Endothelial cell (in vitro differentiated cells): ENCODE results near the gene SGTB. TPM values are rescaled to one million over a fixed set of nuclear protein-coding genes. Genes with fewer than 3 reads are reported as not detected.

Source experiments
- DNase-seq: peaks from one replicate; pipeline ENCODE4 v3.0.0; 2021; ENCODE audit warnings: low spot score
- H3K27ac Mint-ChIP-seq: one replicate; pipeline ENCODE4 v1.8.0; 2021; ENCODE audit warnings: mixed read lengths, inconsistent platforms; ENCODE audit not compliant: unreplicated experiment
- H3K27me3 Mint-ChIP-seq: one replicate; pipeline ENCODE4 v1.8.0; 2021; ENCODE audit warnings: mild to moderate bottlenecking, moderate library complexity, mixed read lengths, inconsistent platforms; ENCODE audit not compliant: unreplicated experiment
- H3K36me3 Mint-ChIP-seq: one replicate; pipeline ENCODE4 v1.8.0; 2021; ENCODE audit warnings: mild to moderate bottlenecking, low read depth, mixed read lengths, inconsistent platforms; ENCODE audit not compliant: unreplicated experiment
- H3K4me1 Mint-ChIP-seq: one replicate; pipeline ENCODE4 v1.8.0; 2021; ENCODE audit warnings: mild to moderate bottlenecking, mixed read lengths, inconsistent platforms; ENCODE audit not compliant: unreplicated experiment
- H3K4me3 Mint-ChIP-seq: one replicate; pipeline ENCODE4 v1.8.0; 2021; ENCODE audit warnings: mild to moderate bottlenecking, mixed read lengths, inconsistent platforms; ENCODE audit not compliant: unreplicated experiment
- H3K9me3 Mint-ChIP-seq: one replicate; pipeline ENCODE4 v1.8.0; 2021; ENCODE audit warnings: mixed read lengths, inconsistent platforms; ENCODE audit not compliant: unreplicated experiment
- CTCF ChIP-seq: fragments of 200-600 bp; sonication (generic); IDR thresholded peaks from one replicate; pipeline ENCODE4 v1.5.0; 2021; ENCODE audit warnings: antibody characterized with exemption; ENCODE audit not compliant: unreplicated experiment
- total RNA-seq: library from RNA; stranded (reverse); fragmentation: NEBNext Ultra II Directional; extraction: Animal tissue kit (Norgen Biotek cat#: 25700); gene quantifications from one replicate; pipeline ENCODE4 v1.2.1, GENCODE V29; 2021; ENCODE audit not compliant: unreplicated experiment

Gene SGTB
- total RNA-seq, 1 donor from 2014 or later = 8.3 TPM

GRCh38 chr5:65651144-65651543, 70.8 kb downstream of the SGTB start:
- TF ChIP-seq CTCF = no peak
- H3K4me1 Mint-ChIP-seq = no peaks in the 10 kb centered on the region
- no peaks in the 10 kb centered on the region for H3K9me3 Mint-ChIP-seq
- H3K27ac Mint-ChIP-seq = no peak overlapping the region
- peaks cover 4% of the 10 kb centered on the region for H3K36me3 Mint-ChIP-seq
- no peak for DNase-seq
- H3K4me3 Mint-ChIP-seq = no peak overlapping the region
- no peaks in the 10 kb centered on the region for H3K27me3 Mint-ChIP-seq

- DNase-seq = no peak
- Mint-ChIP-seq H3K4me1 (no peaks in the 10 kb centered on the region), H3K27me3 (no peaks in the 10 kb centered on the region), H3K4me3 (no peak overlapping the region), H3K27ac (no peak overlapping the region), H3K36me3 (peaks cover 4% of the 10 kb centered on the region), H3K9me3 (no peaks in the 10 kb centered on the region)
- no peak for TF ChIP-seq CTCF
These were observed 74.0 kb downstream of the SGTB start for GRCh38 chr5:65647941-65648340.

GRCh38 chr5:65646938-65647337, 75.0 kb downstream of the SGTB start:
- DNase-seq = no peak
- Mint-ChIP-seq H3K36me3 (peaks cover 4% of the 10 kb centered on the region), H3K27ac (no peak overlapping the region), H3K27me3 (no peaks in the 10 kb centered on the region), H3K4me1 (no peaks in the 10 kb centered on the region), H3K4me3 (no peak overlapping the region), H3K9me3 (no peaks in the 10 kb centered on the region)
- no peak for TF ChIP-seq CTCF

- Mint-ChIP-seq H3K27me3 (no peaks in the 10 kb centered on the region), H3K4me3 (no peak overlapping the region), H3K36me3 (peaks cover 19% of the 10 kb centered on the region), H3K27ac (no peak overlapping the region), H3K4me1 (no peaks in the 10 kb centered on the region), H3K9me3 (no peaks in the 10 kb centered on the region)
- TF ChIP-seq CTCF = no peak
- DNase-seq = no peak
These were observed 81.7 kb downstream of the SGTB start for GRCh38 chr5:65640240-65640639.

GRCh38 chr5:65630981-65631380, 90.9 kb downstream of the SGTB start:
- Mint-ChIP-seq H3K4me3 (no peak overlapping the region), H3K4me1 (peaks cover 3% of the 10 kb centered on the region), H3K27me3 (no peaks in the 10 kb centered on the region), H3K36me3 (no peaks in the 10 kb centered on the region), H3K9me3 (no peaks in the 10 kb centered on the region), H3K27ac (no peak overlapping the region)
- DNase-seq = no peak
- no peak for TF ChIP-seq CTCF
